PFSK-1 (cell line): ENCODE data around the gene DYNLT4.
A peak's percentile ranks its signal among the peaks of the same experiment; 100 is the strongest.

Source experiments
- FOXP2 ChIP-seq: optimal IDR thresholded peaks from 2 replicates; pipeline ENCODE3; 2011; ENCODE audit warnings: borderline replicate concordance, control low read depth, inconsistent platforms; ENCODE audit not compliant: insufficient read depth; ENCODE audit errors: extremely low read length, extremely low read depth
- POLR2AphosphoS5 ChIP-seq: IDR thresholded peaks from 2 replicates; pipeline ENCODE4 v1.6.1; 2012; ENCODE audit warnings: low read depth, mild to moderate bottlenecking, control low read depth, low read length, moderate library complexity
- SIN3A ChIP-seq: IDR thresholded peaks from 2 replicates; pipeline ENCODE4 v1.6.1; 2012; ENCODE audit warnings: mild to moderate bottlenecking, low read length, moderate library complexity, borderline replicate concordance; ENCODE audit not compliant: insufficient read depth
- TAF1 ChIP-seq: IDR thresholded peaks from 2 replicates; pipeline ENCODE4 v1.6.1; 2012; ENCODE audit warnings: low read length, control low read depth, borderline replicate concordance; ENCODE audit not compliant: insufficient read depth
- TF ChIP-seq, protein P1 (sequence below), 2 experiments: IDR thresholded peaks; 2 replicates each; pipeline versions ENCODE4 v1.6.1 to v1.8.0; 2011 to 2012; ENCODE audit warnings: low read depth in 2 of 2, low read length in 2 of 2, control low read depth in 1 of 2, inconsistent platforms in 1 of 2, mild to moderate bottlenecking in 1 of 2, moderate library complexity in 1 of 2; ENCODE audit not compliant: insufficient read depth in 1 of 2

DYNLT4 gene

DNA sequence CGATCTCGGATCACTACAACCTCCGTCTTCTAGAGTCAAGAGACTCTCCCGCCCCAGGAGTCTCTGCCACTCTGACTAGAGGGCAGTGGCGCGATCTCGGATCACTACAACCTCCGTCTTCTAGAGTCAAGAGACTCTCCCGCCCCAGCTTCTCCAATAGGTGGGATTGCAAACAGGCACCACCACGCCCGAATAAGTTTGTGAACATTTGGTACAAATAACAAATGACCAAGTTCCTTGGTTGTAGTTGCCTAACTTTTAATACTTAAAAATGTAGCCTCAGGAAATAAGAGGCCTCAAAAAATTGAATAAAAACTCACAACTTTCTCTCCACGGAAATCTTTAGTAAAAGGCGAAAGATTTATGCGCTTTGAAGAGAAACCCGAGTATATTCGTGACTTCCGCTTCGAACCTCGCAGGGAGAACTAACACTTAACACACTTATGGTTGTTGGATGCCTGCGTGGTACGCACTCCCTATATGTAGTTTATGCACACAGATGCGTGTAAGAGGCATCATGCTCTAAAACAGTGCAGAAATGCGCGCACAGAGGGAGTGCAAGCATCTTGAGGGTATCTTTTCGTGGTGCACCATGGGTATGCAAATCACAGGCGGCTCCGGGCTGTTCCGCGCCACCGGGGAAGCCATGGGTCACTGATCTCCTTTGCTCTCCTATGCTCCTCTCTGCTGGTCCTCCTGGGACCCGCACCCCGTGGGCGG is 12.6 kb upstream of the DYNLT4 start:
- TF ChIP-seq SIN3A (peak; percentile 76; the same call in 1 of the 2 replicates), FOXP2 (no peak), TAF1 (peak; percentile 55; the same call in 1 of the 2 replicates), POLR2AphosphoS5 (peak; percentile 98)
- TF ChIP-seq, protein P1, sequence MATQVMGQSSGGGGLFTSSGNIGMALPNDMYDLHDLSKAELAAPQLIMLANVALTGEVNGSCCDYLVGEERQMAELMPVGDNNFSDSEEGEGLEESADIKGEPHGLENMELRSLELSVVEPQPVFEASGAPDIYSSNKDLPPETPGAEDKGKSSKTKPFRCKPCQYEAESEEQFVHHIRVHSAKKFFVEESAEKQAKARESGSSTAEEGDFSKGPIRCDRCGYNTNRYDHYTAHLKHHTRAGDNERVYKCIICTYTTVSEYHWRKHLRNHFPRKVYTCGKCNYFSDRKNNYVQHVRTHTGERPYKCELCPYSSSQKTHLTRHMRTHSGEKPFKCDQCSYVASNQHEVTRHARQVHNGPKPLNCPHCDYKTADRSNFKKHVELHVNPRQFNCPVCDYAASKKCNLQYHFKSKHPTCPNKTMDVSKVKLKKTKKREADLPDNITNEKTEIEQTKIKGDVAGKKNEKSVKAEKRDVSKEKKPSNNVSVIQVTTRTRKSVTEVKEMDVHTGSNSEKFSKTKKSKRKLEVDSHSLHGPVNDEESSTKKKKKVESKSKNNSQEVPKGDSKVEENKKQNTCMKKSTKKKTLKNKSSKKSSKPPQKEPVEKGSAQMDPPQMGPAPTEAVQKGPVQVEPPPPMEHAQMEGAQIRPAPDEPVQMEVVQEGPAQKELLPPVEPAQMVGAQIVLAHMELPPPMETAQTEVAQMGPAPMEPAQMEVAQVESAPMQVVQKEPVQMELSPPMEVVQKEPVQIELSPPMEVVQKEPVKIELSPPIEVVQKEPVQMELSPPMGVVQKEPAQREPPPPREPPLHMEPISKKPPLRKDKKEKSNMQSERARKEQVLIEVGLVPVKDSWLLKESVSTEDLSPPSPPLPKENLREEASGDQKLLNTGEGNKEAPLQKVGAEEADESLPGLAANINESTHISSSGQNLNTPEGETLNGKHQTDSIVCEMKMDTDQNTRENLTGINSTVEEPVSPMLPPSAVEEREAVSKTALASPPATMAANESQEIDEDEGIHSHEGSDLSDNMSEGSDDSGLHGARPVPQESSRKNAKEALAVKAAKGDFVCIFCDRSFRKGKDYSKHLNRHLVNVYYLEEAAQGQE (IDR thresholded peaks at IDR 0.05; ENCODE audit: insufficient read depth in 1 of 2, low read depth in 2 of 2, low read length in 2 of 2) = no peak

DNA sequence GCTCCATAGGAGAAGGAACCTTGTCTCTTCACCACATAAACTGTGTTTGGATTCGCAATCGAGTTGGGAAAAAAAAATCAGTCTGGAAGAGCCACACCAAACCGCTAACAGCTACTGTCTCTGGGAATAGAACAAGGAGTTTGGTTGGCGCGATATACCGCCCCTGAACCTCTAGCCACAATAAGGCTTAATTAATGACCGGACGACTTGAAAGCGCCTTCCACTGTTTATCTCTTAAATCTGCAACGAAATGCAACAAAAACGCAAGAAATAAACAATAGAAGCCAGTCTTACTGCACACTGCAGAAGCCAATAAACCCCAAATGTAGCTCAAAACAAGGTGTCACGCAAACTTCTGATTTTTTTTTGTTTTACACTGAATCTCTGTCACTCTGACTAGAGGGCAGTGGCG is 12.1 kb upstream of the DYNLT4 start:
- TF ChIP-seq, protein P1 (IDR thresholded peaks at IDR 0.05; ENCODE audit: insufficient read depth in 1 of 2, low read depth in 2 of 2, low read length in 2 of 2) = no peak
- TF ChIP-seq FOXP2 = no peak
- TF ChIP-seq TAF1 = no peak
- no peak for TF ChIP-seq SIN3A
- TF ChIP-seq POLR2AphosphoS5 = no peak

DNA sequence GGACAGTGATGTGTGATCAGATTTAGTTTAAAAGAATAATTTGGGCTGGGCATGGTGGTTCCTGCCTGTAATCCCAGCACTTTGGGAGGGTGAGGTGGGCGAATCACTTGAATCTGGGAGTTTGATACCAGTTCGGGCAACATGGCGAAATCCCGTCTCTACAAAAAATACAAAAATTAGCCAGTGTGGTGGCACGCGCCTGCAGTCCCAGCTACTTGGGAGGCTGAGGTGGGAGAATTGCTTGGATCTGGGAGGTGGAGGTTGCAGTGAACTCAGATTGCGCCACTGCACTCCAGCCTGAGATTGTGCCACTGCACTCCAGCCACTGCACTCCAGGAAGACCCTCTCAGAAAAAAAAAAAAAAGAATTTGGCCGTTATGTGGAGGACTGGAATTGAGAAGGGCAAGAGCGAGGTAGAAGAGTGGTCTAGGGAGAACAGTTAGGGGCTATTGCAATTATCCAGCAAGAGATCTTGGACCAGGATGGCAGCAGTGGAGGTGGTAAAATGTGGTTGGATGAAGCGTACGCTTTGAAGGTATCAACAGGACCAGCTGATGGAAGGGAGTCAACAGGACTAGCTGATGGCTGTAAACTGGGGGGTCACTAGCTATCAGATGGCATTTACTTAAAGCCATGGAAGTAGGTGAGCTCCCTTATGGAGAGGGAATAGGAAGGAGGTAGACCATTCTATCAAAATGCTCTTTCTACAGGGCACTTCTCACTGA is 10.8 kb upstream of the DYNLT4 start:
- no peak for TF ChIP-seq SIN3A
- TF ChIP-seq FOXP2 = no peak
- TF ChIP-seq TAF1 = no peak
- TF ChIP-seq, protein P1 (IDR thresholded peaks at IDR 0.05; ENCODE audit: insufficient read depth in 1 of 2, low read depth in 2 of 2, low read length in 2 of 2) = no peak
- TF ChIP-seq POLR2AphosphoS5 = no peak

DNA sequence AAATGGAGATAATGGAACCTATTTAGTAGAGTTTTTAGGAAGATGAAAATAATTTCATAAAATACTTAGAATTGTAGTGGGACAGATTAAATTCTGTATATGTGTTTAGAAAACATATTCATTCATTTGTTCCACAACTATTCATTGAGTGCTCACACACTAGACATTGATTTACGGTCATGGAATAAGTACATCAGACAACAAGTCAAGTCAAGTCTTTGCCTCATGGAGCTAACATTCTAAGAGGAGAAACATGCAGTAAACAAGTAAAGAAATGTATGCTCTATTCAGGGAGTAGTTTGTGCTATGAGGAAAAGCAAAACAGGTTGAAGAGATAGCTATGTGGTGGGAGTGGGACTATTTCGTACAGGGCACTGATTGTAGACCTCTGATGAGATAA is 10.2 kb upstream of the DYNLT4 start:
- TF ChIP-seq, protein P1 (IDR thresholded peaks at IDR 0.05; ENCODE audit: insufficient read depth in 1 of 2, low read depth in 2 of 2, low read length in 2 of 2) = no peak
- no peak for TF ChIP-seq SIN3A
